Measurements from ENCODE around the gene SNAPC2. TPM values are rescaled to one million over a fixed set of nuclear protein-coding genes. Genes with fewer than 3 reads are reported as not detected.

Gene SNAPC2
- total and polyA plus RNA-seq, 2 of the 13 experiments (the other 11 are each of a cell fraction or from before 2014, with no cell fraction given), result 10.2 to 12.7 TPM

DNA sequence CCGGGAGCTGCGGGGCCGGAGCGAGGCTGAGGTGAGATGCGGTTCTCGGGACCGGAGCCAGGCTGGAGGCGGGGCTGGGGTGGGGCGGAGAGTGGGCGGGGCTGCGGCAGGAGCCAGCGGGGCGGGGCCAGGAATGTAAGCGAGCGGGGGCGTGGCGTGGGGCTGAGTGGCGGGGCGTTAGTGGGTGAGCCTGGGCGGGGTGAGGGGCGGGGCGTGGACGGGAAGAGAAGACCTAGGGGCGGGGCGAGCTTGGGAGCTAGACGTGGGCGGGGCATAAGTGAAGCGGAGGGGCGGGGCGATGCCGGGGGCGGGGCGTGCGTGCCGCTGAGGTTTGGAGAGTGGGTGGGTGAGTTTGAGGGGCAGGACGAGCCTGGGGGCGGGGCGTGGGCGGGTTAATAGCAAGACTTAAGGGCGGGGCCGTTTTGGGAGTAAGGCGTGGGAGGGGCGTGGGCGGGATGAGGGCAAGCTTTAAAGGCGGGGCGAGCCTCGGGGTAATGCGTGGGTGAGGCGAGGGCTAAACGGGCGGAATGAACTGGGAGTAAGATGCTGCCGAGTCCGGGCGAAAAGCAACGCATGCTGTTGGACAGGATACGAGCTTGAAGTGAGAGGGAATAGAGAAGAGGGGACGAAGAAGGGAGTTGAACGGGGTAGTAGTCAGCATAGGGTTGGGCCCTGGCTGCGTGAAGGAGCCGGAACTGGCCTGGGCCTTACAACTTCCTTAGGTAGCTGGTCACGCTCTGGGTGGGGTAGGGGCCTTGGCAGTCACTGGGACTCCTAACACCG is 572 bp downstream of the SNAPC2 start (continued):
- TF ChIP-seq ZFP41 (CRISPR knock-in tag; IDR thresholded peaks at IDR 0.05; ENCODE audit: borderline replicate concordance), result no peak
- TF ChIP-seq MTF2 (CRISPR knock-in tag; IDR thresholded peaks at IDR 0.05; ENCODE audit: borderline replicate concordance), result no peak
- TF ChIP-seq ZNF788 (CRISPR knock-in tag; IDR thresholded peaks at IDR 0.05; ENCODE audit: borderline replicate concordance), result peak; percentile 45; the same call in 1 of the 2 replicates
- TF ChIP-seq KDM6A (CRISPR knock-in tag; IDR thresholded peaks at IDR 0.05; ENCODE audit: low read depth), result no peak
- no peak for TF ChIP-seq ZNF563 (CRISPR knock-in tag; IDR thresholded peaks at IDR 0.05)
- TF ChIP-seq ATAD3A (CRISPR knock-in tag; IDR thresholded peaks at IDR 0.05), result no peak
- TF ChIP-seq NCOA5 (CRISPR knock-in tag; IDR thresholded peaks at IDR 0.05), result no peak
- TF ChIP-seq, protein P1, sequence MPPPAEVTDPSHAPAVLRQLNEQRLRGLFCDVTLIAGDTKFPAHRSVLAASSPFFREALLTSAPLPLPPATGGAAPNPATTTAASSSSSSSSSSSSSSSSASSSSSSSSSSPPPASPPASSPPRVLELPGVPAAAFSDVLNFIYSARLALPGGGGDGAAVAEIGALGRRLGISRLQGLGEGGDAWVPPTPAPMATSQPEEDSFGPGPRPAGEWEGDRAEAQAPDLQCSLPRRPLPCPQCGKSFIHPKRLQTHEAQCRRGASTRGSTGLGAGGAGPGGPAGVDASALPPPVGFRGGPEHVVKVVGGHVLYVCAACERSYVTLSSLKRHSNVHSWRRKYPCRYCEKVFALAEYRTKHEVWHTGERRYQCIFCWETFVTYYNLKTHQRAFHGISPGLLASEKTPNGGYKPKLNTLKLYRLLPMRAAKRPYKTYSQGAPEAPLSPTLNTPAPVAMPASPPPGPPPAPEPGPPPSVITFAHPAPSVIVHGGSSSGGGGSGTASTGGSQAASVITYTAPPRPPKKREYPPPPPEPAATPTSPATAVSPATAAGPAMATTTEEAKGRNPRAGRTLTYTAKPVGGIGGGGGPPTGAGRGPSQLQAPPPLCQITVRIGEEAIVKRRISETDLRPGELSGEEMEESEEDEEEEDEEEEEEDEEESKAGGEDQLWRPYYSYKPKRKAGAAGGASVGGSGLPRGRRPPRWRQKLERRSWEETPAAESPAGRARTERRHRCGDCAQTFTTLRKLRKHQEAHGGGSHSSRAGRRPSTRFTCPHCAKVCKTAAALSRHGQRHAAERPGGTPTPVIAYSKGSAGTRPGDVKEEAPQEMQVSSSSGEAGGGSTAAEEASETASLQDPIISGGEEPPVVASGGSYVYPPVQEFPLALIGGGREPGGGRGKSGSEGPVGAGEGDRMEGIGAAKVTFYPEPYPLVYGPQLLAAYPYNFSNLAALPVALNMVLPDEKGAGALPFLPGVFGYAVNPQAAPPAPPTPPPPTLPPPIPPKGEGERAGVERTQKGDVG (CRISPR knock-in tag; IDR thresholded peaks at IDR 0.05; ENCODE audit: borderline replicate concordance), result no peak
- 0 out of 2 replicates have a peak, but pooled peaks have one; percentile 35 for TF ChIP-seq EED (CRISPR knock-in tag; IDR thresholded peaks at IDR 0.05)
- TF ChIP-seq ZNF598 (CRISPR knock-in tag; IDR thresholded peaks at IDR 0.05; ENCODE audit: borderline replicate concordance), result no peak
- no peak for TF ChIP-seq EEA1 (CRISPR knock-in tag; IDR thresholded peaks at IDR 0.05; ENCODE audit: borderline replicate concordance)
- TF ChIP-seq SP4 (CRISPR knock-in tag; IDR thresholded peaks at IDR 0.05), result no peak
- TF ChIP-seq BORCS8-MEF2B (CRISPR knock-in tag; IDR thresholded peaks at IDR 0.05), result 0 out of 2 replicates have a peak, but pooled peaks have one; percentile 20
- TF ChIP-seq ZNF709 (CRISPR knock-in tag; IDR thresholded peaks at IDR 0.05), result no peak
- TF ChIP-seq, protein P2, sequence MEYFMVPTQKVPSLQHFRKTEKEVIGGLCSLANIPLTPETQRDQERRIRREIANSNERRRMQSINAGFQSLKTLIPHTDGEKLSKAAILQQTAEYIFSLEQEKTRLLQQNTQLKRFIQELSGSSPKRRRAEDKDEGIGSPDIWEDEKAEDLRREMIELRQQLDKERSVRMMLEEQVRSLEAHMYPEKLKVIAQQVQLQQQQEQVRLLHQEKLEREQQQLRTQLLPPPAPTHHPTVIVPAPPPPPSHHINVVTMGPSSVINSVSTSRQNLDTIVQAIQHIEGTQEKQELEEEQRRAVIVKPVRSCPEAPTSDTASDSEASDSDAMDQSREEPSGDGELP (IDR thresholded peaks at IDR 0.05; ENCODE audit: borderline replicate concordance, low read depth), result no peak
- TF ChIP-seq, protein P3, sequence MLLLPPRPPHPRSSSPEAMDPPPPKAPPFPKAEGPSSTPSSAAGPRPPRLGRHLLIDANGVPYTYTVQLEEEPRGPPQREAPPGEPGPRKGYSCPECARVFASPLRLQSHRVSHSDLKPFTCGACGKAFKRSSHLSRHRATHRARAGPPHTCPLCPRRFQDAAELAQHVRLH (CRISPR knock-in tag; IDR thresholded peaks at IDR 0.05; ENCODE audit: borderline replicate concordance, low read depth), result no peak
- no peak for TF ChIP-seq ZNF737 (CRISPR knock-in tag; IDR thresholded peaks at IDR 0.05; ENCODE audit: borderline replicate concordance)
- no peak for TF ChIP-seq MAF1 (CRISPR knock-in tag; IDR thresholded peaks at IDR 0.05; ENCODE audit: borderline replicate concordance)
- TF ChIP-seq ZNF777 (CRISPR knock-in tag; IDR thresholded peaks at IDR 0.05), result no peak
- TF ChIP-seq MIER2 (CRISPR knock-in tag; IDR thresholded peaks at IDR 0.05), result no peak
- TF ChIP-seq SP5 (CRISPR knock-in tag; IDR thresholded peaks at IDR 0.05; ENCODE audit: borderline replicate concordance, low read depth), result peak; percentile 28; the same call in 1 of the 2 replicates
- TF ChIP-seq, protein P4, sequence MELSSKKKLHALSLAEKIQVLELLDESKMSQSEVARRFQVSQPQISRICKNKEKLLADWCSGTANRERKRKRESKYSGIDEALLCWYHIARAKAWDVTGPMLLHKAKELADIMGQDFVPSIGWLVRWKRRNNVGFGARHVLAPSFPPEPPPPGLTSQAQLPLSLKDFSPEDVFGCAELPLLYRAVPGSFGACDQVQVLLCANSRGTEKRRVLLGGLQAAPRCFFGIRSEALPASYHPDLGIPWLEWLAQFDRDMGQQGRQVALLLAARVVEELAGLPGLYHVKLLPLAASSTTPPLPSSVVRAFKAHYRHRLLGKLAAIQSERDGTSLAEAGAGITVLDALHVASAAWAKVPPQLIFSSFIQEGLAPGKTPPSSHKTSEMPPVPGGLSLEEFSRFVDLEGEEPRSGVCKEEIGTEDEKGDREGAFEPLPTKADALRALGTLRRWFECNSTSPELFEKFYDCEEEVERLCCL (CRISPR knock-in tag; IDR thresholded peaks at IDR 0.05; ENCODE audit: borderline replicate concordance), result no peak
- TF ChIP-seq, protein P5, sequence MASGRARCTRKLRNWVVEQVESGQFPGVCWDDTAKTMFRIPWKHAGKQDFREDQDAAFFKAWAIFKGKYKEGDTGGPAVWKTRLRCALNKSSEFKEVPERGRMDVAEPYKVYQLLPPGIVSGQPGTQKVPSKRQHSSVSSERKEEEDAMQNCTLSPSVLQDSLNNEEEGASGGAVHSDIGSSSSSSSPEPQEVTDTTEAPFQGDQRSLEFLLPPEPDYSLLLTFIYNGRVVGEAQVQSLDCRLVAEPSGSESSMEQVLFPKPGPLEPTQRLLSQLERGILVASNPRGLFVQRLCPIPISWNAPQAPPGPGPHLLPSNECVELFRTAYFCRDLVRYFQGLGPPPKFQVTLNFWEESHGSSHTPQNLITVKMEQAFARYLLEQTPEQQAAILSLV (CRISPR knock-in tag; IDR thresholded peaks at IDR 0.05; ENCODE audit: borderline replicate concordance), result no peak
